ENCODE measurements around the gene VDR.

The VDR gene

DNA sequence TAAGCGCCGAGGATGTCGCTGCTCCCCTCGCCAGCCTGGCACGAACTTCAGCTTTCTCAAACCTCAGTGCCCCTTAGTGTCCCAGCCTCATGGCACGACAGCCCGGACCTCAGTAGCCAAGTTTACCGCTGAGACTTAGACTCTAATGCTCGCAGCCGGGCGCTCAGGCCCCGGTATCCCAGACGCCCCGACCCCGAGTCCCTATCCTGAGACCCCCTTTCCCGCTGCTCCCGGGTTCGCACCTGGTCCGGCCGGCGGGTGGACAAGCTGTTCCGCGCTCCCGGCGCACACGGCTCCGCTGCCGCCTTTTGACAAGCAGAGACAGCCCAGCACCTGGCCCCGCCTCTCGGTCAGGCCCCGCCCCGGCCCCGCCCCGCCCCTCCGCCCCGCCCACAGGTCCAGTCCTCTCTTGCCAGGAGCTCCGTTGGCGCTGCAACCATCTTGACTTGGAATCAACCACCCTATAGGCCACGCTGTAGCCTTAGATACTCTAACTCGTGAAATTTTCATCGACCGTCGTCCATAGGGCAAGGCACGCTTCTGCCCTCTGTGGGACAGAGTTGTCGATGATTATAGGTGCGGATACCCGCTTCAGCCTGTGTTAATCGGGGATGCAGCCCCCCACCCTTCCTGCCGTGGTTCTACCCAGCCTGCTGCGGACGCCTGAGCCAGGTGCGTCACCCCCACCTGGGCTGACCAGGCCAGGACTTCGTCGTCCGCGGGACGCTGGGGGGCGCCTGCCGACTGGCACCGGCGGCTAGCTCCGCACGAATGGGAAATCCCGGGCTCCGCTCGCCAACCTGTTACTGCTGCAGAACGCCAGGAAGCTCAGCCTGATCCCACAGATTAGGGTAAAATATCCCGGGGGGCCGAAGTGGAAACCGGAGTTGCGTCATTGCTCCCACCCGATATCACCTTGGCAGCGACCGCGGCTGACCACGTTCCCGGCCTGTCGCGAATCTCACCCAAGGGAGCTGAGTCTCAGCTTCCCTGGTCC, at the start of gene VDR:
TSS of gene VDR (minus strand) at position 282 of the 997 bp plus-strand sequence. CDS start 25,881 bp downstream, outside the sequence.
- POLR2A ChIA-PET: interaction anchor here (0.6 kb wide), 1 partner anchor 72 kb away, joined by 3 read pairs; no protein-coding TSS in a partner anchor

GRCh38 chr12:47954058-47954457, 49.3 kb upstream of the VDR start:
- TF ChIP-seq, protein P1, sequence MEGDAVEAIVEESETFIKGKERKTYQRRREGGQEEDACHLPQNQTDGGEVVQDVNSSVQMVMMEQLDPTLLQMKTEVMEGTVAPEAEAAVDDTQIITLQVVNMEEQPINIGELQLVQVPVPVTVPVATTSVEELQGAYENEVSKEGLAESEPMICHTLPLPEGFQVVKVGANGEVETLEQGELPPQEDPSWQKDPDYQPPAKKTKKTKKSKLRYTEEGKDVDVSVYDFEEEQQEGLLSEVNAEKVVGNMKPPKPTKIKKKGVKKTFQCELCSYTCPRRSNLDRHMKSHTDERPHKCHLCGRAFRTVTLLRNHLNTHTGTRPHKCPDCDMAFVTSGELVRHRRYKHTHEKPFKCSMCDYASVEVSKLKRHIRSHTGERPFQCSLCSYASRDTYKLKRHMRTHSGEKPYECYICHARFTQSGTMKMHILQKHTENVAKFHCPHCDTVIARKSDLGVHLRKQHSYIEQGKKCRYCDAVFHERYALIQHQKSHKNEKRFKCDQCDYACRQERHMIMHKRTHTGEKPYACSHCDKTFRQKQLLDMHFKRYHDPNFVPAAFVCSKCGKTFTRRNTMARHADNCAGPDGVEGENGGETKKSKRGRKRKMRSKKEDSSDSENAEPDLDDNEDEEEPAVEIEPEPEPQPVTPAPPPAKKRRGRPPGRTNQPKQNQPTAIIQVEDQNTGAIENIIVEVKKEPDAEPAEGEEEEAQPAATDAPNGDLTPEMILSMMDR (IDR thresholded peaks at IDR 0.05; ENCODE audit: insufficient read depth, low read length, missing control alignments): no peak
- POLR2A ChIA-PET: no interaction called here
- DNase-seq (ENCODE audit: low read depth, low spot score): no peak
- no peak overlapping the region for H3K4me3 ChIP-seq (ENCODE audit: low read depth, low read length)
- CTCF ChIA-PET: interaction anchor here (0.5 to 10.5 kb wide), 6 partner anchors 10 to 210 kb away, joined by 3 to 163 read pairs (median 4); partner anchors contain the start of gene TMEM106C

More for the DNA sequence above, at the start of gene VDR:
- CTCF ChIA-PET: interaction anchor here (0.9 to 2.4 kb wide), 16 partner anchors 11 to 202 kb away, joined by 3 to 20 read pairs (median 5); partner anchors contain the start of gene TMEM106C
- H3K4me3 ChIP-seq (ENCODE audit: low read depth, low read length): peak within 1 kb of the TSS; percentile 72
- TF ChIP-seq, protein P1 (IDR thresholded peaks at IDR 0.05; ENCODE audit: insufficient read depth, low read length, missing control alignments): peak; percentile 32
- DNase-seq (ENCODE audit: low read depth, low spot score): no peak

- ChIA-PET POLR2A (no interaction called here), CTCF (interaction anchor here (1.2 to 10.5 kb wide), 16 partner anchors 13 to 235 kb away, joined by 3 to 163 read pairs (median 15); partner anchors contain the start of gene TMEM106C)
- DNase-seq (ENCODE audit: low read depth, low spot score): no peak
Measured at GRCh38 chr12:47950856-47951468, 46.2 kb upstream of the VDR start.

GRCh38 chr12:47949441-47950341, 44.9 kb upstream of the VDR start:
- no peak overlapping the region for H3K4me3 ChIP-seq (ENCODE audit: low read depth, low read length)
- POLR2A ChIA-PET: interaction anchor here (0.5 kb wide), 1 partner anchor 9 kb away, joined by 3 read pairs; no protein-coding TSS in a partner anchor
- CTCF ChIA-PET: interaction anchor here (0.7 to 10.5 kb wide), 37 partner anchors 8 to 669 kb away, joined by 3 to 163 read pairs (median 8); partner anchors contain the start of genes TMEM106C and VDR
- TF ChIP-seq, protein P1 (IDR thresholded peaks at IDR 0.05; ENCODE audit: insufficient read depth, low read length, missing control alignments): peak; percentile 97
- peak; percentile 23 for DNase-seq (ENCODE audit: low read depth, low spot score)

More at GRCh38 chr12:47950856-47951468, 46.2 kb upstream of the VDR start:
- H3K4me3 ChIP-seq (ENCODE audit: low read depth, low read length): no peak overlapping the region
- TF ChIP-seq, protein P1 (IDR thresholded peaks at IDR 0.05; ENCODE audit: insufficient read depth, low read length, missing control alignments): no peak

GRCh38 chr12:47947341-47947740, 42.5 kb upstream of the VDR start:
- no peak overlapping the region for H3K4me3 ChIP-seq (ENCODE audit: low read depth, low read length)
- ChIA-PET POLR2A (no interaction called here), CTCF (interaction anchor here (0.9 to 10.5 kb wide), 11 partner anchors 11 to 242 kb away, joined by 3 to 131 read pairs (median 8); partner anchors contain the start of genes RPAP3, TMEM106C and VDR)
- TF ChIP-seq, protein P1 (IDR thresholded peaks at IDR 0.05; ENCODE audit: insufficient read depth, low read length, missing control alignments): no peak
- no peak for DNase-seq (ENCODE audit: low read depth, low spot score)
